Measurements from ENCODE around the gene PHAF1.

Gene PHAF1

DNA sequence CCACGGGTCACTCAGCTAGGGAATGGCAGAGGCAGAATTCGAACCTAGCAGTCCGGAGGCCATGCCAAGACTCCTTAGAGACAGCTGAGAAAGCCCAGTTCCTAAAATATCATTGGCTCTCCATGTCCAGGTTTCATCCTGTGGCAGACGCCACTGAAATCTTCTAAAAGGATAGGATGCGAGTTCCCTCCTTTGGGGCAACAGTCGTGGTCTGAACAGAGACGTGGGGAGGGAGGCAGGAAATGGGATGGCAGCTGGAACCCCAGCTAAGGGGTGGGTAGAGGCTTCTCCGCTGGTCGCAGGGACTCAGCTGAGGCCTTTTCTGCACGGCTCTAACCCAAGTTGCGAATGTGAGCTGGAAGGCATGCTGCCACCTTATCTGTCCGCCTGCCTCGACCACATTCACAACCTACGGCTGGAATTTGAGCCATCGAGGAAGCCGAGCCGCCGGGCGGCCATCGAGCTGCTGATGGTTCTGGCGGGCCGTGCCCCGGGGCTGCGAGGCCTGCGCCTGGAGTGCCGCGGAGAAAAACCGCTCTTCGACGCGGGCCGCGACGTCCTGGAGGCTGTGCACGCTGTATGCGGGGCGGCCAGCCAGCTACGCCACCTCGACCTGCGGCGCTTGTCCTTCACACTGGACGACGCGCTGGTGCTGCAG is 52.9 kb downstream of the PHAF1 start:
- no peak for DNase-seq (ENCODE audit: low read depth in 2 of 2, low spot score in 1 of 2)

DNA sequence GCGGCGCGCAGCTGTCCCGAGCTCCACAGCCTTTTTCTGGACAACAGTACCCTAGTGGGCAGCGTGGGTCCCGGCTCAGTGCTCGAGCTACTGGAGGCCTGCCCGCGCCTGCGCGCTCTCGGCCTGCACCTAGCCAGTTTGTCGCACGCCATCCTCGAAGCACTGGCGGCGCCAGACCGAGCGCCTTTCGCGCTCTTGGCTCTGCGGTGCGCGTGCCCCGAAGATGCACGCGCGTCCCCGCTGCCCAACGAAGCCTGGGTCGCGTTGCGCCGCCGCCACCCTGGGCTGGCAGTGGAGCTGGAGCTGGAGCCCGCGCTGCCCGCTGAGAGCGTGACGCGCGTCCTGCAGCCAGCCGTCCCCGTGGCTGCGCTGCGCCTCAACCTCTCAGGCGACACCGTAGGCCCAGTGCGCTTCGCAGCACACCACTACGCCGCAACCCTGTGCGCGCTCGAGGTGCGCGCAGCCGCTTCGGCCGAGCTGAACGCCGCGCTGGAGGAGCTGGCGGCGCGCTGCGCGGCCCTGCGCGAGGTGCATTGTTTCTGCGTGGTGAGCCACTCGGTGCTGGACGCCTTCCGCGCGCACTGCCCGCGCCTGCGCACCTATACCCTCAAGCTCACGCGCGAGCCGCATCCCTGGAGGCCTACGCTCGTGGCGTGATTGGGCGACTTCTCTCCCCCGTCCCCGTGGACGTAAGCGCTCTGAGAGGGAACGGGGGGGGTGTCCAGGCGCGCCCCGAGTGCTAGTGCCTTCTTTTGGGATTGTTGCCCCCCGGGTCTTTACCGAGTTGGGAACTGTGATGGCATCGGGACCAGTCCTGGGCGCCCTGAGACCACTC is 53.6 kb downstream of the PHAF1 start:
- DNase-seq (ENCODE audit: low read depth in 2 of 2, low spot score in 1 of 2): no peak

DNA sequence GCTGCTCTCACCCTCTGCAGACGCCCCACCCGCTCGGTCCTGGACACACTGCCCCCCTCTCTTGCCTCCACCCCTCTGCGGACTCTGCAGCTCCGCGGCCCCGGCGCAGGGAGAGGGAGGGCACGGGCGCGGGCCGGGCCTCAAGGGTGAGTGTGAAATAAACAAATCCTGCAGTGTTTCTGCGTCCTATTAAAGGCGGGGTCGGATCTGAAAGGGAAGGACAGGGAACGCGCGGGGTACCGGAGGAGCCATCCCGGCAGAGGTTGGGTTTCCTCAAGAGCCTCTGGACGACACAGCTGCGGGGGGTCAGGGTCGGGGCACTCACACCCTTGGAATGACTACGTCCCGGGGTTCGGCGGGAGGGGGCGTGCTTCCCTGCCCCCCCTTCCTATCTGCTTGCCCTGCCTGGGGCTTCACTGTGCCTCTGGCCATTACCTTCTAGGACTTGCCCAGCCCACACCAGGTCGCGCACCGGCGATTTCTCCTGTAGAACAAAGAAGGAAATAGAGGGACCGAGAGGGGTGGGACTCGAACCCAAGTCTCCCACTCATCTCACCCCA is 54.3 kb downstream of the PHAF1 start:
- no peak for DNase-seq (ENCODE audit: low read depth in 2 of 2, low spot score in 1 of 2)

DNA sequence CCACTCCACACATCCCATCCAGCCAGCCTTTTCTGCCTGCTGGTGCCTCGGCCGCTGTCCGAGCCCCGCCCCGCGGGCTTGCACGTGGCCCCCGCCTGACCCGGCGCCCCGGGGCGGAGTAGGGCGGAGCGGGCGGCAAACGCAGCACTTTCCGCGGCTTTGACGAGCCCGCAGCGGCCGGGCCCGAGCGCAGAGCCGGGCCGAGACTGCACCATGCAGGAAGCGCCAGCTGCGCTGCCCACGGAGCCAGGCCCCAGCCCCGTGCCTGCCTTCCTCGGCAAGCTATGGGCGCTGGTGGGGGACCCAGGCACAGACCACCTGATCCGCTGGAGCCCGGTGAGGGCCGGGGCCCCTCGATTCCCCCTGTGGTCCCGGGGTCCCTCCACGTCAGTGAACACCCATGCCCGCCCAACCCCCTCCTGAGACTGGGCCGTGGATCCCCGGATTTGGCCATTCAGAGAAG is 54.9 kb downstream of the PHAF1 start, which contains the start of gene HSF4:
Gene HSF4, plus strand, starts transcription at position 147 of the 463 bp plus-strand sequence. Its CDS starts 67 bp downstream, at position 214.
- DNase-seq (ENCODE audit: low read depth in 2 of 2, low spot score in 1 of 2): no peak

DNA sequence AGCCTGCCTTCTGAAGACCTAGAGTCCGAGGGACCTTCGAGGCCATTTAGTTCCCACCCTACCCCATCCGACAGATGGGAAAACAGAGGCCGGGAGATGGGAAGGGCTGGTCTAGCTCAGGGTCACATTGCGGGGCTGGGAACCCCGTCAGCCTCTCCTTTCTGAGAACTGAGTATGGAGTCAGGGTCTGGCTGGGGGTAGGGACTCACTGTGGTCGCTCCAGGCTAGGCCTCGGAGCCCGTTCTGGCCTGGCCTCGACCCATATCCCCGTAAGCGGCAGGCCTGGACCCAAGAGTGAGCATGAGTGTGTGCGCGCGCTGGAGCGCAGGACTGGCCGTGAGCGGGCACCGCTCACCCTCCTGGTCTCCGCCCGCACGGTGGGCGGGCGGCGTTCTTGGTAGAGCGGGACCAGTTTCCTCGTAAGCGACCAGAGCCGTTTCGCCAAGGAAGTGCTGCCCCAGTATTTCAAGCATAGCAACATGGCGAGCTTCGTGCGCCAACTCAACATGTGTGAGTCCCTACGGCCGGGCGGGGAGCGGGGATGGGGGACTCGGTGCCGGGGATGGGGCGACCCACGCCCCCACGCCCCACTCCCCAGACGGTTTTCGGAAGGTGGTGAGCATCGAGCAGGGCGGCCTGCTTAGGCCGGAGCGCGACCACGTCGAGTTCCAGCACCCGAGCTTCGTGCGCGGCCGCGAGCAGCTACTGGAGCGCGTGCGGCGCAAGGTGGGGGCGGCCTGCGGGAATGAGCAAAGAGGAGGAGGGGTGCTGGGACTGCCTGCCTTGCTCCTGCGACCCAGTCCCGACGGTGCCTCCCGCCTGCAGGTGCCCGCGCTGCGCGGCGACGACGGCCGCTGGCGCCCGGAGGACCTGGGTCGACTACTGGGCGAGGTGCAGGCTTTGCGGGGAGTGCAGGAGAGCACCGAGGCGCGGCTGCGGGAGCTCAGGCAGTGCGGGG is 55.7 kb downstream of the PHAF1 start:
- no peak for DNase-seq (ENCODE audit: low read depth in 2 of 2, low spot score in 1 of 2)

DNA sequence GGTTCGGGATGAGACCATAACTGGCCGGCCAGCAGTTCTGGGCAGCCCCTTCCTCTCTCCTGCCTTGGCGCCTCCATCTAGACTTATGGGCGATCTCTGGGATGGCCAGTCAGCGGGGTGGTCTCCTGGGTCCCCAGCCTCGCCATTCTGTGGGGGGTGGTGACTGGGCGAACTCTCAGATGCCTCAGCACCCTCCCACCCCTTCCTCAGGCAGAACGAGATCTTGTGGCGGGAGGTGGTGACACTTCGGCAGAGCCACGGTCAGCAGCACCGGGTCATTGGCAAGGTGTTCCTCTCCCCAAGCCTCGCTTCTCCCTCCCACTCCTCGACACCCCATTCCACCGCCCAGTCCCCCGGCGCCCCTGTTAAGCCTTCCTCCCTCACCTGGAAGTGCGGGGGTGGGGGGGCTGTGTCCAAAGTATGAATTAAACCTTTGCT is 56.4 kb downstream of the PHAF1 start:
- DNase-seq (ENCODE audit: low read depth in 2 of 2, low spot score in 1 of 2): no peak

DNA sequence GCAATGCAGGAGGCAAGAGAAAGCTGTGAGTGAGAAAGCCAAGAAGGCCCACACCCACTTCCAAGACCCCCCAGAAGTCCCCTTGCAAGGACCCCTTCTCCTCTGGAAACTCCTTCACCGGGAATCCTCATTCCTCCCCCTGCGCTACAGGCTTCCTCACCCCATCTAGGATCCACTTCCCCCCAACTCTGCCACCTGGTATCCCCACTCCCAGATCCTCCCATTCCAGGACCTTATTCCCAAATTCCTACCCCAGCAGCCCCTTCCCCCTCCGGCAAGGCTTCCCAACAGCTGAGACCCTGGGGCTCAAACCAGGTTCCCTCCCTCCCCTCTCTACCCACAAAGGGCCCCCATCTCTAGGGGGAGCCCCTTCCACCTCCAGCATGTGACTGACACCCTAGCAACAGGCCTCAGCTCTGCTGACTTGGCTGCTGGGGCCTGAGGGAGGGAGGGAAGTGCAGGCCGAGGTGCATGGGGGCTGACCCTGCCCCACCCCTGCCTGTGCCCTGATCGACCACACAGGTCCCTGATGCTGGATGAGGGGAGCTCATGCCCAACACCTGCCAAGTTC is 56.9 kb downstream of the PHAF1 start:
- no peak for DNase-seq (ENCODE audit: low read depth in 2 of 2, low spot score in 1 of 2)

DNA sequence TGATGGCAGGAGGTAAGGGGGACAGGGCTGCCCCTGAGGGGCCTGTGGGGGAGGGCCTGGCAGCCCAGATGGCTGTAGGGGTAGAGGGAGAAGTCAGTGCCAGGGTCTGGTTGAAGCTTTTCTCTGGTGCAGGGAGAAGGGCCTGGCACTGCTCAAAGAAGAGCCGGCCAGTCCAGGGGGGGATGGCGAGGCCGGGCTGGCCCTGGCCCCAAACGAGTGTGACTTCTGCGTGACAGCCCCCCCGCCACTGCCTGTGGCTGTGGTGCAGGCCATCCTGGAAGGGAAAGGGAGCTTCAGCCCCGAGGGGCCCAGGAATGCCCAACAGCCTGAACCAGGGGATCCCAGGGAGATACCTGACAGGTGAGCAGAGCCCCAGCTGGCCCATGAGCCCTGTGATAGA is 57.8 kb downstream of the PHAF1 start:
- DNase-seq (ENCODE audit: low read depth in 2 of 2, low spot score in 1 of 2): no peak

DNA sequence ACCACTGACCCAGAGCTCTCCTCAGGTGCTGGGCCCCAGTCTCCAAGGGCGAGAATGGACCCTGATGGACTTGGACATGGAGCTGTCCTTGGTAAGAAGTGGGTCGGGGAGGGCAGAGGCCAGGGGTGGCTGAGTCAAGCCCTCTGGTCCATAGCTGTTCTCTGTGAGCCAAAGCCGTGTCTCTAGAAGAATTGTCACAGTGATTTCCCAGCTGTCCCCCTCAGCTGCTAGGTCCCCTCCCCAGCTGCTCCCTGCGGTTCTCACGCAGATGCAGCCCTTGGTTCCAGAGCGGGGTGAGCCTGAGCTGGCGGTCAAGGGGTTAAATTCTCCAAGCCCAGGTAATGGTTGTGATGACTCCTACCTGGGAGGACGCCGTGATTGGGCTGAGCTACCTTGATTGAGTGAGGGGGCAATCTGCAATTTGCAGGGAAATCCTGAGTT is 59.3 kb downstream of the PHAF1 start:
- no peak for DNase-seq (ENCODE audit: low read depth in 2 of 2, low spot score in 1 of 2)

DNA sequence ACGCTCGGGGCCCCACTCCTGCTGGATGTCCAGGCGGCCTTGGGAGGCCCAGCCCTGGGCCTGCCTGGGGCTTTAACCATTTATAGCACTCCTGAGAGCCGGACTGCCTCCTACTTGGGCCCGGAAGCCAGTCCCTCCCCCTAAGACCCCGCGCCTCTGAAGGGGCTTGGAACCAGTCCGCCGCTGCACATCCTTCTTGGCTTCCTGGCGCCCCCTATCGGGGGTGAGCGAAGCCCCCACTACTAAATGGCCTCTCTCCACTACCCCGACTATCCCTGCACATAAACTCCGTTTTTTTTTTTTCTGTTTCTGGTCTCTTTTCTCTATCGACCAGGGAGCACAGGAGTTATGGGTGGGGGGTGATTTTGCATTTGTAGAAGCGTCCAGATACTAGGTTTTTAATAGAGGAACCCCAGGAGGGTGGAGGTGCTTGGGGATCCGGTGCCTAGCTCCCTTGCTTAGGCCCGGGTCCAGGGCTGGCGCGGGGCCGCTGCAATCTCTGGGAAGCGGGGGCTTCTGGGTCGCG is 60.0 kb downstream of the PHAF1 start:
- no peak for DNase-seq (ENCODE audit: low read depth in 2 of 2, low spot score in 1 of 2)

DNA sequence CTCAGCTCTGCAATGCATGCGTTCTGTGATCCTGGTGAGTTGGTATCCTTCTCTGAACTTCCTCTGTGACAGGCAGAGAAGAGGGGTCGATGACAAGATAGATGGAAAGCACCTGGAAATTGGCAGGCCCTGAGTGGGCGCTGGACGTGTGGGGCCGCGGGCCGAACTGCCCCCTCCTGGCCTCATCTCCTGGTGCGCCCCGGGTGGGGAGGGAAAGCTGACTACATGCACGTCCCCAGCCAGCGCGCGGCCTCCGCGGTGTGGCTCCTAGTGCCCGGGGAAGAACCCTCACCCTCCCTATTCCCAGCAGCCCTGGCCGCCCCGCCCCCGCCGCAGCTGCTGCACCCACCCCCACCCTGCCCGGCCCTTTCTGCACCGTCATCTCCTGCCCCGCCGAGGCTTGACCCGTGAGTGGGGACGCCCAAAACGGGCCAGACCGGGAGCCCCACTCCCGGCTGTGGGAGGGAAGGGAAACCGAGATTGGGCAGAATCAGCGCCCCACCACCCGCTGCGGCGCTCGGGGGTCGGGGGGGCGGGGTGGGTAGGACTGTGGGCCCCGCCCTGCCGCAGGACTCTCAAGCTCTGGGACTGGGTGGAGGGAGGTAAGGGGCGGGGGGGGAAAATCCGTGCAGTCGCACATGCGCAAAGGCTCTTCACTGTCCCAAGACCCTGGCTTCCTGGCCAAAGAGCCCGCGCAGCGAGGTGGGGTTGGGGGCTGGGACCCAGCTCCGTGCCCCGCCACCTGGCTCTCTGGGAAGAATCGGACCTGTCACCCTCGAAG is 60.6 kb downstream of the PHAF1 start, which contains the start of gene NOL3:
Gene NOL3, plus strand, starts transcription at position 371 of the 781 bp plus-strand sequence.
- DNase-seq (ENCODE audit: low read depth in 2 of 2, low spot score in 1 of 2): no peak

DNA sequence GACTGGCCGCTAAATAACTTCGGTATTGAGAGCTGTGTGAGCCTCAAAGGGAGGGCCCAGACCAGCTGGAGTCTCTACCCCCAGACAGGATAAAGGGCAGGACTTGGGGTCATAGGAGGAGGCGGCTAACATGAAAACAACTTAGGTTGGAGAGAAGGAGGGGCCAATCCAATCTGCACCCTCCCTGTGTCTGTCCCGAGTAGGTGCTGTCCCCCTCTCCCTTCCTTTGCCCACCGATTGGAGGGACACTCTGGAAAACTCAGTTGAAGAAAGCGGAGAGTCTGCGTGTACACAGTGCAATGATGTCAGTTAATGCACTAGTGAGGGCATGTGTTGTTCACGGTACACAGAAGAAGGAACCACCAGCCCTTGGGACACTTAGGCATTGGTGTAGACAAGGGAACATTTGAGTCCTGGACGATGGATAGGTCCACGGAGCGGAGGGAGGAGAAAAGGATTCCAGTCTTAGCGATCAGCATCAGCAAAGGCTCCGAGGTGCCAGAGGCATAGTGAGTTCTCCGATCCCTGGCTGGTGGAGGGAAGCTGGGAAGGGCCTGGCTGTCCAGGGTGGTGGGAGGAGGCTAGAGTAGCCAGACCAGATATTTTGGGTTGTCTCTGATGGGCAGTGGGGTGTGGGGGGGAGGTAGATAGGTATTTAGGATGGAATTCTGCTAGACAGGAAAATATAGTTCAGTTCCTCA is 61.4 kb downstream of the PHAF1 start:
- DNase-seq (ENCODE audit: low read depth in 2 of 2, low spot score in 1 of 2): no peak

DNA sequence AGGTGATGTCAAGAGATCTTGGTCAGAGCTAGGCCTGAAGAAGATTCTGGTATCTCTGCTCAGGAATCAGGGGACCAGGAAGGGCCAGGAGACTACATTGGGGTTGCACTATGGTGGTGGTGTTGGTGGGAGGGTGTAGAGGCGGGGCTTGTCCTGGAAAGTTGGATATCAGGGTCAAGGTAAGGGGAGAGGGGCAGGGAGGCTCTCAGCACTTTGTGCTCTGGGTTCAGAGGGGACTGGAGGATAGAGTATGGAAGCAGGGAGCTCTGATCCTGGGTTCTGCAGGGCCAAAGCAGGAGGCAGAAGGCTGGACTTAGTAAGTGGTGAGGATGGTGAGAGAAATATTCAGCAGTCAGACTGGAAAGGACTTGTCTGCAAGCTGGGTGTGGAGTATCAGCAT is 63.6 kb downstream of the PHAF1 start:
- DNase-seq (ENCODE audit: low read depth in 2 of 2, low spot score in 1 of 2): no peak

DNA sequence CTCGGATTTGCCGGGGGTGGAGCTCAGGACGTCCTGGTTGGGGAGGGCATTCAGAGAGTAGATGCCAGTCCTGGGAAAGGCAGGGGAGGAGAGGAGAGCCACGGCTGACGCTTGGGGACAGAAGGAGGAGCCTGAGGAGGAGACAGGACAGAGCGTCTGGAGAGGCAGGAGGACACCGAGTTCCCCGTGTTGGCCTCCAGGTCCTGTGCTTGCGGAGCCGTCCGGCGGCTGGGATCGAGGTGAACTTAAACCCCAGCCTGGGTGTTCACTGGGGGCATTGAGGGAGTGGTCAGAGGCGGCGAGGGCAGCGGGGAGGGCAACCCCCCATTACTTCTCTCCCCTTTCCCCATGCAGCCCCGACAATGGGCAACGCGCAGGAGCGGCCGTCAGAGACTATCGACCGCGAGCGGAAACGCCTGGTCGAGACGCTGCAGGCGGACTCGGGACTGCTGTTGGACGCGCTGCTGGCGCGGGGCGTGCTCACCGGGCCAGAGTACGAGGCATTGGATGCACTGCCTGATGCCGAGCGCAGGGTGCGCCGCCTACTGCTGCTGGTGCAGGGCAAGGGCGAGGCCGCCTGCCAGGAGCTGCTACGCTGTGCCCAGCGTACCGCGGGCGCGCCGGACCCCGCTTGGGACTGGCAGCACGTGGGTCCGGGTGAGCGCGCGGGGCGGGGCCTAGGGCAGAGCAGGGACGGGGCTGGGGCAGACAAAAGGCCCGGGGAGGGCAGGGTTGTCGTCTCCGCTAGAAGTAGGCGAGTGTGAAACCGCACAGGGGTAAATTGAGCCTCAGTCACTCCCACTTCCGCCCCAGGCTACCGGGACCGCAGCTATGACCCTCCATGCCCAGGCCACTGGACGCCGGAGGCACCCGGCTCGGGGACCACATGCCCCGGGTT is 64.3 kb downstream of the PHAF1 start:
- DNase-seq (ENCODE audit: low read depth in 2 of 2, low spot score in 1 of 2): no peak

DNA sequence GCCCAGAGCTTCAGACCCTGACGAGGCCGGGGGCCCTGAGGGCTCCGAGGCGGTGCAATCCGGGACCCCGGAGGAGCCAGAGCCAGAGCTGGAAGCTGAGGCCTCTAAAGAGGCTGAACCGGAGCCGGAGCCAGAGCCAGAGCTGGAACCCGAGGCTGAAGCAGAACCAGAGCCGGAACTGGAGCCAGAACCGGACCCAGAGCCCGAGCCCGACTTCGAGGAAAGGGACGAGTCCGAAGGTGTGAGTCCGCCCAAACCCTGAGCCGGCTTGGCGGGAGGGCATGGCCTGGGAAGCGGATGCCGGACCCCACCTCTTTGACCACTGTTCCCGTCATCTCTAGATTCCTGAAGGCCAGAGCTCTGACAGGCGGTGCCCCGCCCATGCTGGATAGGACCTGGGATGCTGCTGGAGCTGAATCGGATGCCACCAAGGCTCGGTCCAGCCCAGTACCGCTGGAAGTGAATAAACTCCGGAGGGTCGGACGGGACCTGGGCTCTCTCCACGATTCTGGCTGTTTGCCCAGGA is 65.0 kb downstream of the PHAF1 start:
- no peak for DNase-seq (ENCODE audit: low read depth in 2 of 2, low spot score in 1 of 2)

DNA sequence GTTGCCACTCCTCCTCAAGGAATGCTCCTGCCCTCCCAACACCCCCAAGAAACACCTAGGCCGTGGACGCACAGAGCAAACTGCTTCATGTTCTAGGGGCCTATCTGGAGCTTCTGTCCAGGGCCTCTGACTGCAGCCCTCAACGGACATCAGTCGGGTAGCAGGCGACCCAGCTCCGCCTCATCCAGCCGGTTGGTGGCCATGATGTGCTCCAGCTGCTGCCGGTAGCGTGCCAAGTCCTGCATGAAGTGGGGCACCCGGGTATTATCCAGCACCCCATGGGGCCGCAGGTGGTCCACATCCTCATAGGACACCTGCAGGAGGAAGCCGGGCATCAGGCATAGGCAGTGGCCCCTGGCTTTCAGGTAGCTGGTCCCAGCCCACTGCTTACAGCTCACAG is 66.9 kb downstream of the PHAF1 start:
- DNase-seq (ENCODE audit: low read depth in 2 of 2, low spot score in 1 of 2): no peak
